NCI-H774 (cell line): ENCODE measurements around the gene BHLHA15.

Experiments used
- DNase-seq: peaks from one replicate; lab custom pipeline; 2025; lab: John Stamatoyannopoulos, UW

Gene BHLHA15

GRCh38 chr7:98187138-98187502 is 24.1 kb upstream of the BHLHA15 start:
- DNase-seq, result no peak

- no peak for DNase-seq
Measured at GRCh38 chr7:98189559-98189958, 21.7 kb upstream of the BHLHA15 start.

DNA sequence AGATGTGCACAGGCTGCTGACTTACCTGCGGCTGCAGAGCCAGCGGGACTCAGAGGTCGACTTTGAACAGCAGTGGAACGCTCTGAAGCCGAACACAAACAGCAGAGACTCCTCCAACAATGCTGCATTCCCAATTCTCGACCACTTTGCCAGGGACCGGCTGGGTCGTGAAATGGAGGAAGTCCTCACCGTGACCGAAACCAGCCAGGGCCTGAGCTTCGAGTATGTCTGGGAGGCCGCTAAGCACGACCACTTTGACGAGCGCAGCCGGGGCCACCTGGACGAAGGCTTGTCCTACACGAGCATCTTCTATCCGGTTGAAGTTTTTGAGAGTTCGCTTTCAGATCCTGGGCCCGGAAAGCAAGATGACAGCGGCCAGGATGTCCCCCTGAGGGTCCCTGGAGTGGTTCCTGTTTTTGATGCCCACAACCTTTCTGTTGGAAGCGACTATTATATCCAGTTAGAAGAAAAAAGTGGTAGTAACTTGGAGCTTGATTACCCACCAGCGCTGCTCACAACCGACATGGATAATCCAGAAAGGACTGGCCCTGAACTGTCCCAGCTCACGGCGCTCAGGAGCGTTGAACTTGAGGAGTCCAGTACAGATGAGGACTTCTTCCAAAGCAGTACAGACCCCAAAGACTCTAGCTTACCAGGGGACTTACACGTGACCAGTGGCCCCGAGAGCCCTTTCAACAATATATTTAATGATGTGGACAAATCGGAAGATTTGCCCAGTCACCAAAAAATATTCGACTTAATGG is 19.4 kb upstream of the BHLHA15 start:
- no peak for DNase-seq

DNA sequence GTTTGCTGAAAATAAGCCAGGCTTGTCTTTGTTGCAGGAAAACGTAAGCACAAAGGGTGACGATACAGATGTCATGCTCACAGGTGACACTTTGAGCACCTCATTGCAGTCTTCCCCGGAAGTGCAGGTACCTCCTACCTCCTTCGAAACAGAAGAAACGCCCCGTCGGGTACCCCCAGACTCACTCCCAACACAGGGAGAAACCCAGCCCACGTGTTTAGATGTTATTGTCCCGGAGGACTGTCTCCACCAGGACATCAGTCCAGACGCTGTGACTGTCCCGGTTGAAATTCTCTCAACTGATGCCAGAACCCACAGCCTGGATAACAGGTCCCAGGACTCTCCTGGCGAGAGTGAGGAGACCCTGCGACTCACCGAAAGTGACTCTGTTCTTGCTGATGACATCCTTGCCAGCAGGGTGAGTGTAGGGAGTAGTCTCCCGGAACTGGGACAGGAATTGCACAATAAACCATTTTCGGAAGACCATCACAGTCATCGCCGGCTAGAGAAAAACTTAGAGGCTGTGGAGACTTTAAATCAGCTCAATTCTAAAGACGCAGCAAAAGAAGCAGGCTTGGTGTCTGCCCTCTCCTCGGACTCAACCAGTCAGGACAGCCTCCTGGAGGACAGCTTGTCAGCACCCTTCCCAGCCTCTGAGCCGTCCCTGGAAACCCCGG is 18.3 kb upstream of the BHLHA15 start:
- no peak for DNase-seq

GRCh38 chr7:98193474-98194180 is 17.6 kb upstream of the BHLHA15 start:
- DNase-seq, result no peak

DNA sequence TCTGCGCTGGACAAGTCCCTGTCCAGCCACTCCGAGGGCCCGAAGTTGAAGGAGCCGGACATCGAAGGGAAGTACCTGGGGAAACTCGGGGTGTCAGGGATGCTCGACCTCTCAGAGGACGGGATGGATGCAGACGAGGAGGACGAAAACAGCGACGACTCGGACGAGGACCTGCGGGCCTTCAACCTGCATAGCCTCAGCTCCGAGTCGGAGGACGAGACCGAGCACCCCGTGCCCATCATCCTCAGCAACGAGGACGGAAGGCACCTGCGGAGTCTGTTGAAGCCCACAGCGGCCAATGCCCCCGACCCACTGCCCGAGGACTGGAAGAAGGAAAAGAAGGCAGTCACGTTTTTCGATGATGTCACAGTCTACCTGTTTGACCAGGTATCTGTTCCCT is 17.1 kb upstream of the BHLHA15 start:
- DNase-seq, result no peak

- DNase-seq, result no peak
Measured at GRCh38 chr7:98194672-98195457, 16.4 kb upstream of the BHLHA15 start.

GRCh38 chr7:98196706-98197605 is 14.3 kb upstream of the BHLHA15 start:
- no peak for DNase-seq

- DNase-seq, result no peak
Measured at GRCh38 chr7:98199131-98199530, 12.1 kb upstream of the BHLHA15 start.

DNA sequence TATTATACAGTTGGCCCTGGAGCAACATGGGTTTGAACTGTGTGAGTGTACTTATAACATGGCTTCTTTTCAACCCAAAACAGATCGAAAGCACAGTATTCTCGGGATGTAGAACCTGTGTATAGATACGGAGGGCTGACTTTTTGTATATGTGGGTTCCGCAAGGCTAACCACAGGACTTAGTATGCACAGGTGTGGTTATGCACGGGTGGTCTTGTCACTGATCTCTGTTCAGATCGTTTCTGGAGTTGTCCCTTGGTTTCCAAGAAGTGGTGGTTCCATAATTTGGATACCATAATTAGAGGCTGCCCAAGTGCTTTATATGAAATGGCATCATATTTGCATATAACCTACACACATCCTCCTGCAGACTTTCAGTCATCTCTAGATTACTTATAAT is 10.9 kb upstream of the BHLHA15 start:
- no peak for DNase-seq

DNA sequence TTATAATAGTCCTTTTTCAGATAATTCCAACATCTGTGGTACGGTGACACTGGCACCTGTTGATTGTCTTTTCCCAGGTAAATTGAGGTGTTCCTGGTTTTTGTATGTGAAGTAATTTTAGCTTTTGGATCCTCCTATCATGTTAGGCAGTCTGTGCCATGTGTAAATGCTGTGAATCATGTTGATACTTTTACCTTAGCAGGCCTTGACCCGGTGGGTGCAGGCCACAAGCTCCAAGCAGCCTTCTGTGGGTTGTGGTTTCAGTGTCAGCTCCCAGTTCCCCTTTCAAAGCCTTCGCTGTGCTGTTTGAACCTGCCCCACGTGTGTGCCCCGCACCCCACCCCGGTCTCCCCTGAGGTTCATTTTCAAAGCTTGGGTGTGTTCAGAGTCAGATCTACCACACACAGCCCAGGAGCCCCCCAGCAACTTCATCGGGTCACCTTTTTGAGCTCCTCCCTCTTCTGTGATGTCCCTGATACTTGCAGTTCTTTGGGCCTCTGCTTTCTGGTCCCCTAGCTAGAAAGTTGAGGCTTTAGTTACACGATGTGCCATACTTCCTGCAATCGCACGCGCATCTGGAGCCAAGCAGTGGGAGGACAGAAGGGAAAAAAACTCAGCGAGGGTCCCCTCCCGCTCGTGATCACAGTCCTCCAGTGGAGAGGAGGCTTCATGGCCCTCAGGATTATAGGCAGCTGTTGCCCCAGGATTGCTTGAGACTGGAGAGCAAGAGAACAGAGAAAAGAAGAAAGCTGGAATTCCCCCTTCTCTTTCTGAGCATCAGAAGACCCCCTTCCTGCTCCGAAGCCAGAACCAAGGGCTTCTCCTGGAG is 8.7 kb upstream of the BHLHA15 start:
- DNase-seq, result no peak

DNA sequence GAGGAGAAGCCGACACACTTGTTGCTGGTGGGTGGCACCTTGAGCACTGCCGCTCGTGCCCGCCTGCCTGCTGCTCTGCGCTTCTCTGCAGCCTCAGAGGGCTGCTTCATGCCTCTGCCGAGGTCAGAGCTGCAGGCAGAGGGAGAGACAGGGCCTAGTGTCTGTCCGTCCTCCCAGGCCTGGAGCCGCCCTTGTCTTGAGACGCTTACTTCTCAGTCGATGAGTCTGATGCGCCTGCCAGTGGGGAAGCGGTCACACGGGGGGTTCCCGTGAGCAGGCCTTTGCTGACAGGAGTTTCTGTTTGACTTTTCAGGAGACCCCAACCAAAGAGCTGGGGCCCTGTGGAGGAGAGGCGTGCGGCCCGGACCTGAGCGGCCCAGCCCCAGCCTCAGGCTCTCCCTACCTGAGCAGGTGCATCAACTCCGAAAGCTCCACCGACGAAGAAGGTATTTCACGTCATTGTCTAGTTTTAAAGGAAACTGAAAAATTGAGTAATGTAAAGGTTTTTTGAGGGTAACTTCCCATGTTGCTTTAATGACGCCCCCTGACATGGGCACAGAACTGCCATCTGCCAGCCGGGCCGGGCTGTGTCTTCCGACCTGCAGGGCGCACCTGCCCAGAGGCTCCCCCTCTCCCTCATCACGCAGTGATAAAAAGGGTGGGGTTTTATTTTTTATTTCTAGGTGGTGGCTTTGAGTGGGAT is 7.8 kb upstream of the BHLHA15 start:
- DNase-seq, result no peak

GRCh38 chr7:98203964-98204605 is 7.2 kb upstream of the BHLHA15 start:
- no peak for DNase-seq

- DNase-seq, result no peak
Measured at GRCh38 chr7:98204670-98205069, 6.6 kb upstream of the BHLHA15 start.

- DNase-seq, result no peak
Measured at GRCh38 chr7:98205162-98205845, 5.9 kb upstream of the BHLHA15 start.

DNA sequence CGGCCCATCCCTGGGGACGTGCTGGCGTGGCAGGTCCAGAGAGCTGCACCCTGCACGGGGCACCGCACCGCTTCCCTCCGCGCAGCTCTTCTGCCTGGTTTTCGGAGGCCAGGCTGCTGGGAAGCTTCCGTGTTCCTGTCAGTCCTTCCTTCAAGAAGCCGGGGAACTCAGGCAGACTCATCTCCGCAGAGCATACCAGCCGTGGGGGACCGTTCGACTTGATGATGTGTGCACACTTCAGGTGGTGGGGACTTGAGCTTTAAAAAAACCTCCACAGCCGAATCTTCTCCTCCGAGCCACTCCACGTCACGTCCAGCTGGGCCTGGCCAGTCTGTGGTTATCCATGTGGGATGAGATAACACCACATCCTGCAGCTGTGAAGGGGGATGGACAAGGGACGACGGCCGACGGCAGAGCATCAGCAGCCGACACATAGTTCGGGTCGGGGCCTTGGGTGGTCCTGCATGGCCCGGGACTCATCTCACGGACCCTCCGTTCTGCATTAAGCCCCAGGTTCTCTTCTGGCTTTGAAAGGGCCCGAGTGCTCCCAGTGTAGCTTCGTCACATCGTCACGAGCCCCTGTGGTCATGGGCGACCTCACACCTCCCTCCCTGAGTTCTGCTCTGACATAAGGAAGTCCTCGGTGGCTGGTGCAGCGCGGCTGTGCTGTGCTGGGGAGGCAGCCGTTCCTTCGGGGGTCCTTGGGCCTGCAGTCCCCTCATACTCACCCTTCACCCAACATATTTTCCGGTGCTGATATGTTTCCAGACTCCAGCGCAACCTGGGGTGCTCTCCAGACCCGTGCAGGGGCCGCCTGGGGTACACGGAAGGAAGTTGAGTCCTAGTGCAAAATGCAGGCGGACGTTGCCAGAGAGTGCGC is 4.5 kb upstream of the BHLHA15 start:
- DNase-seq, result no peak

DNA sequence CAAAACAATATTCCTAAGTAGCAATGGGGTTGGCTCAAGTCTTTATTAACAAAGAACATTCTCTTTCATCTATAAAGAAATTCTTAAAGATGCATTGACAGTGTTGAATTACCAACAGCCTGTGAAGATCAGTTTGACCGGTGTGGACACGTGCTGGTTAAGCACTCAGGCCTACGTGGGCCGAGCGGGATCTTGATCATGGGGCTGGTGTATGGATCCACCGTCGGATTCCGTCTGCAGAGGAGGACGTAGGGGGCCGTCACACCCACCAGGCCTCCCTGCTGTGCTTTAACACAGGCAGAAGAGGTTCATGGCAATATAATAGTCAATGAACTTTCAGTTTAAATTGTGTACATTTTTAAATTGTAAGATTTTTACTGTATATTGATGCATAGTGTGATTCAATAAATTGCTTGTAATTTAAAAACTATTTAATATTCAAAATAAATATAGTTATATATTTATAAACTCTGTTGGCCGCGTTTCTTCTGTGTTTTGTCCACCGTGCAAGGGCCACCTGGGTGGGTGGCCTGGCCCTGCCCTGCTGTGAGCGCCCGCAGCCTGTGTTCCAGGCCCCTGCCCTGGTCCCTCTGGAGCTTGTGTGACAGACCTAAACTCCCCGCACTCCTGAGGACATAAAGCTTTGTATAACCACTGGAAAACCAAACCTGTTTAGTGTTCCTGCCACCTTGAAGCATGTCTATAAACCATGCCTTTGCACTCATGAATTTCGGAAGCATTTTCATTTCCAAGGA is 1.9 kb upstream of the BHLHA15 start:
- no peak for DNase-seq
